CD4-positive, alpha-beta T cell treated with Interleukin-21 for 1 hour (primary cell): ENCODE measurements around the gene DVL3.
A peak's percentile ranks its signal among the peaks of the same experiment; 100 is the strongest.

Experiments
- DNase-seq: peaks from one replicate; pipeline ENCODE4 v3.0.0-alpha.2; 2020

DVL3 gene

GRCh38 chr3:184177767-184178306, 22.7 kb downstream of the DVL3 start:
- no peak for DNase-seq

- no peak for DNase-seq
These were observed 23.5 kb downstream of the DVL3 start for GRCh38 chr3:184178521-184179138.

- DNase-seq: no peak
These were observed 25.0 kb downstream of the DVL3 start for GRCh38 chr3:184180165-184180564.

GRCh38 chr3:184181596-184181995, 26.4 kb downstream of the DVL3 start:
- DNase-seq: no peak

GRCh38 chr3:184183679-184184078, 28.5 kb downstream of the DVL3 start:
- DNase-seq: no peak

- no peak for DNase-seq
These were observed 29.5 kb downstream of the DVL3 start for GRCh38 chr3:184184546-184185230.

- DNase-seq: peak; percentile 99
These were observed 30.4 kb downstream of the DVL3 start for GRCh38 chr3:184185461-184186183.

- no peak for DNase-seq
These were observed 31.2 kb downstream of the DVL3 start, which contains the start of gene ABCF3 for GRCh38 chr3:184186184-184186901. TSS of gene ABCF3 (plus strand) at chr3:184186199. CDS start at chr3:184186208, 9 bp downstream.

GRCh38 chr3:184186902-184187207, 31.7 kb downstream of the DVL3 start:
- no peak for DNase-seq

GRCh38 chr3:184188080-184188479, 32.9 kb downstream of the DVL3 start:
- DNase-seq: no peak

- no peak for DNase-seq
These were observed 34.2 kb downstream of the DVL3 start for GRCh38 chr3:184189421-184189820.

- DNase-seq: no peak
These were observed 37.7 kb downstream of the DVL3 start for GRCh38 chr3:184192889-184193288.

- DNase-seq: no peak
These were observed 38.9 kb downstream of the DVL3 start for GRCh38 chr3:184193991-184194539.

GRCh38 chr3:184196536-184196935, 41.4 kb downstream of the DVL3 start:
- no peak for DNase-seq

- no peak for DNase-seq
These were observed 43.3 kb downstream of the DVL3 start for GRCh38 chr3:184198509-184198908.

- no peak for DNase-seq
These were observed 45.6 kb downstream of the DVL3 start for GRCh38 chr3:184200825-184201224.

- no peak for DNase-seq
These were observed 48.3 kb downstream of the DVL3 start for GRCh38 chr3:184203526-184203925.

GRCh38 chr3:184209146-184209923, 54.2 kb downstream of the DVL3 start:
- DNase-seq: no peak

- DNase-seq: no peak
These were observed 56.1 kb downstream of the DVL3 start for GRCh38 chr3:184211297-184211696.

- no peak for DNase-seq
These were observed 56.5 kb downstream of the DVL3 start for GRCh38 chr3:184211718-184212117.

- DNase-seq: no peak
These were observed 63.6 kb downstream of the DVL3 start for GRCh38 chr3:184218814-184219213.

- DNase-seq: no peak
These were observed 67.3 kb downstream of the DVL3 start for GRCh38 chr3:184222521-184222920.
